GM12892 (cell line): ENCODE results near the gene SNCG.

Source experiments
- POLR2A ChIP-seq: IDR thresholded peaks from 2 replicates; pipeline ENCODE4 v1.6.1; 2011; ENCODE audit warnings: low read depth, low read length, control low read depth
- POLR2AphosphoS5 ChIP-seq: IDR thresholded peaks from 2 replicates; pipeline ENCODE4 v1.6.1; 2011; ENCODE audit warnings: low read depth, low read length, control low read depth
- TAF1 ChIP-seq: IDR thresholded peaks from 2 replicates; pipeline ENCODE4 v1.6.1; 2011; ENCODE audit warnings: low read depth, mild to moderate bottlenecking, control low read depth, low read length, borderline replicate concordance

DNA sequence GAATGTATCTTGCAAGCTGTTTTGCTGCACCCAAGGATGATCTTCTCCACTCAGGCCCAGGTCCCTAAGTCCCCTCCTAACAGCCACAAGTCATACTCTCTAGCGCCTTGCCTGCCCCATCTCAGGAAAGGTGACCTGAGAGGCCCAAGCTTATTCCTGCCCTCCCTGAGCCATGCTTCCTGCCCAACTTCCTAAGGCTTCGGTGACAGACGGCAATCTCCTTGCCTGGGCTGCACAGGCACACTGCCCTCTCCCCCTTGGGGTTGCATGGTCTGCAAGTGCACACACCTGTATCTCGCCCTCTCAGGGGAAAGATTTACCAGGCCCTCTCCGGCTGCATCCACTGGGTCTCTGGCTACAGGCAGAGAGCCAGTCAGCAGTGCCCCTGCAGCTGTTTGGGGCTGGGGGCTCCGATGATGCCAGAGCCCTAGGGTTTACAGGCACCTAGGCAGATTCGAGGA lies 9.1 kb downstream of the SNCG start:
- TF ChIP-seq POLR2AphosphoS5: no peak
- no peak for TF ChIP-seq POLR2A
- TF ChIP-seq TAF1: no peak
